ENCODE data around the gene PDIA2. TPM values are rescaled to one million over a fixed set of nuclear protein-coding genes. Genes with fewer than 3 reads are reported as not detected.

The PDIA2 gene
- total and polyA plus RNA-seq, 2 donors (not counting 3 experiments of a cell fraction or from before 2014, with no cell fraction given), result 0.63 TPM; not detected in 1

DNA sequence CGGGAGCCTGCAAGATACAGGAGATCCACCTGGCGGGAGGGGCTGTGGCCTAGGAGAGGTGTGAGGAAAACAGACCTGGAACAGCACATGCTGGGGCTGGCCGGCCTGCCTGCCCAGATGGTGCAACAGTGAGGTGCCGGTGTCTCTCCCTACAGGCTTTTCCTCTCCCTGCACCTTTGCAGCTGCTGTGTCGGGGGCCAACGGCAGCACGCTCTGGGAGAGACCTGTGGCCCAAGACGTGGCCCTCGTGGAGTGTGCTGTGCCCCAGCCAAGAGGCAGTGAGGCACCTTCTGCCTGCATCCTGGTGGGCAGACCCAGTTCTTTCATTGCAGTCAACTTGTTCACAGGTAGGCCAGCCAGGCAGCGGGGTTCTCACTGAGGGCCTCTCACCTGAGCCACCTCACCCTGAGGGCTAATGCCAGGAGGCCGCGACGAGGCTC, 23.1 kb upstream of the PDIA2 start:
- Histone ChIP-seq H3K9me1 (replicated peaks; ENCODE audit: control insufficient read depth, extremely low read depth, insufficient read depth, low read length) (no peaks in the 10 kb centered on the region), H3K4me1 (ENCODE audit: control insufficient read depth, extremely low read depth, insufficient read depth, low read length) (no peaks in the 10 kb centered on the region), H3K36me3 (ENCODE audit: control insufficient read depth in 2 of 2, extremely low read depth in 1 of 2, insufficient read depth in 2 of 2, low read length in 2 of 2) (peaks cover 0 to 17% of the 10 kb centered on the region in 2 experiments), H3K9ac (replicated peaks; ENCODE audit: extremely low read depth, insufficient read depth, low read length) (no peak overlapping the region), H3K27ac (ENCODE audit: insufficient read depth, low read depth, low read length) (no peak overlapping the region), H4K20me1 (replicated peaks; ENCODE audit: control insufficient read depth, extremely low read depth, insufficient read depth, low read length) (no peaks in the 10 kb centered on the region), H2AFZ (ENCODE audit: low read depth, low read length) (no peak overlapping the region), H3K79me2 (ENCODE audit: control insufficient read depth, insufficient read depth, low read length) (no peaks in the 10 kb centered on the region), H3K4me3 (replicated peaks in 1 of 3; ENCODE audit: insufficient read depth in 1 of 3, low read depth in 1 of 3, low read length in 3 of 3) (no peak overlapping the region), H3K9me3 (replicated peaks; ENCODE audit: control insufficient read depth, insufficient read depth, low read length) (no peaks in the 10 kb centered on the region), H3K4me2 (ENCODE audit: insufficient read depth, low read length) (no peak overlapping the region), H3K27me3 (ENCODE audit: control insufficient read depth in 2 of 2, insufficient read depth in 2 of 2, low read length in 2 of 2) (no peaks in the 10 kb centered on the region)
- intact Hi-C loops (cut with micrococcal nuclease) (no loop called here), dilution Hi-C loops (cut with MboI; ENCODE audit: extremely low pct_ligation_motif_present, low sequenced_read_pairs) (no loop called here)
- no TSS peak for BruUV-seq (replicated peaks)
- no peak for DNase-seq (ENCODE audit: low read depth, low spot score)
- TF ChIP-seq, protein P1, sequence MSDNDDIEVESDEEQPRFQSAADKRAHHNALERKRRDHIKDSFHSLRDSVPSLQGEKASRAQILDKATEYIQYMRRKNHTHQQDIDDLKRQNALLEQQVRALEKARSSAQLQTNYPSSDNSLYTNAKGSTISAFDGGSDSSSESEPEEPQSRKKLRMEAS (IDR thresholded peaks at IDR 0.05; ENCODE audit: insufficient read depth, insufficient read length), result no peak
- TF ChIP-seq JUN (IDR thresholded peaks at IDR 0.05; ENCODE audit: borderline replicate concordance, insufficient read depth, insufficient read length, low read depth) (no peak), POLR2A (IDR thresholded peaks at IDR 0.05; ENCODE audit: low read depth, low read length) (no peak), EZH2 (IDR thresholded peaks at IDR 0.05; ENCODE audit: borderline replicate concordance, low read depth, low read length, severe bottlenecking) (no peak), FOS (IDR thresholded peaks at IDR 0.05; ENCODE audit: borderline replicate concordance, insufficient read depth, low read length) (no peak), POLR2AphosphoS5 (IDR thresholded peaks at IDR 0.05; ENCODE audit: insufficient read depth, low read depth, low read length) (no peak), MYC (IDR thresholded peaks at IDR 0.05; ENCODE audit: low read depth, low read length) (no peak), GATA2 (IDR thresholded peaks at IDR 0.05; ENCODE audit: insufficient read depth, insufficient read length, low read depth, low read length) (no peak)
- TF ChIP-seq, protein P2, sequence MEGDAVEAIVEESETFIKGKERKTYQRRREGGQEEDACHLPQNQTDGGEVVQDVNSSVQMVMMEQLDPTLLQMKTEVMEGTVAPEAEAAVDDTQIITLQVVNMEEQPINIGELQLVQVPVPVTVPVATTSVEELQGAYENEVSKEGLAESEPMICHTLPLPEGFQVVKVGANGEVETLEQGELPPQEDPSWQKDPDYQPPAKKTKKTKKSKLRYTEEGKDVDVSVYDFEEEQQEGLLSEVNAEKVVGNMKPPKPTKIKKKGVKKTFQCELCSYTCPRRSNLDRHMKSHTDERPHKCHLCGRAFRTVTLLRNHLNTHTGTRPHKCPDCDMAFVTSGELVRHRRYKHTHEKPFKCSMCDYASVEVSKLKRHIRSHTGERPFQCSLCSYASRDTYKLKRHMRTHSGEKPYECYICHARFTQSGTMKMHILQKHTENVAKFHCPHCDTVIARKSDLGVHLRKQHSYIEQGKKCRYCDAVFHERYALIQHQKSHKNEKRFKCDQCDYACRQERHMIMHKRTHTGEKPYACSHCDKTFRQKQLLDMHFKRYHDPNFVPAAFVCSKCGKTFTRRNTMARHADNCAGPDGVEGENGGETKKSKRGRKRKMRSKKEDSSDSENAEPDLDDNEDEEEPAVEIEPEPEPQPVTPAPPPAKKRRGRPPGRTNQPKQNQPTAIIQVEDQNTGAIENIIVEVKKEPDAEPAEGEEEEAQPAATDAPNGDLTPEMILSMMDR (IDR thresholded peaks at IDR 0.05; ENCODE audit: extremely low read depth in 1 of 2, insufficient read depth in 1 of 2, low read depth in 1 of 2, low read length in 2 of 2), result no peak
- CTCF ChIA-PET, result no interaction called here
- POLR2A ChIA-PET, result no interaction called here
- no peak for FAIRE-seq
